Brain microvascular endothelial cell (primary cell): ENCODE measurements around the gene ADK.
"Not testable (repeated sequence)": the region's sequence is repeated elsewhere in the genome, so short reads cannot be mapped to it uniquely, and the experiment has no call there.

Experiments
- DNase-seq: peaks from one replicate; pipeline ENCODE4 v3.0.0-alpha.2; 2020
- H3K27ac ChIP-seq: fragments of 250-450 bp; sonication (Bioruptor Pico); 2 replicates; pipeline ENCODE4 v1.5.1; 2020; ENCODE audit warnings: mild to moderate bottlenecking, moderate library complexity
- H3K27me3 ChIP-seq: fragments of 250-450 bp; sonication (Bioruptor Pico); replicated peaks from 2 replicates; pipeline ENCODE4 v1.5.1; 2020; ENCODE audit warnings: mild to moderate bottlenecking
- H3K36me3 ChIP-seq: fragments of 250-450 bp; sonication (Bioruptor Pico); replicated peaks from 2 replicates; pipeline ENCODE4 v1.5.1; 2020; ENCODE audit warnings: mild to moderate bottlenecking
- H3K4me3 ChIP-seq: 2 replicates; pipeline ENCODE4 v1.5.1; 2011; ENCODE audit warnings: low read depth, mild to moderate bottlenecking, control low read depth, low read length, moderate library complexity
- in situ Hi-C: cut with HindIII; loops from 2 replicates; pipeline ENCODE4 v1.10.0; 2017; ENCODE audit warnings: low sequenced_read_pairs, low pct_ligation_motif_present
- TF ChIP-seq, protein P1 (sequence below): IDR thresholded peaks from 2 replicates; pipeline ENCODE4 v1.5.1; 2011; ENCODE audit warnings: low read depth, mild to moderate bottlenecking, moderate library complexity, low read length, control low read depth, inconsistent platforms; ENCODE audit errors: missing control alignments

Gene ADK

DNA sequence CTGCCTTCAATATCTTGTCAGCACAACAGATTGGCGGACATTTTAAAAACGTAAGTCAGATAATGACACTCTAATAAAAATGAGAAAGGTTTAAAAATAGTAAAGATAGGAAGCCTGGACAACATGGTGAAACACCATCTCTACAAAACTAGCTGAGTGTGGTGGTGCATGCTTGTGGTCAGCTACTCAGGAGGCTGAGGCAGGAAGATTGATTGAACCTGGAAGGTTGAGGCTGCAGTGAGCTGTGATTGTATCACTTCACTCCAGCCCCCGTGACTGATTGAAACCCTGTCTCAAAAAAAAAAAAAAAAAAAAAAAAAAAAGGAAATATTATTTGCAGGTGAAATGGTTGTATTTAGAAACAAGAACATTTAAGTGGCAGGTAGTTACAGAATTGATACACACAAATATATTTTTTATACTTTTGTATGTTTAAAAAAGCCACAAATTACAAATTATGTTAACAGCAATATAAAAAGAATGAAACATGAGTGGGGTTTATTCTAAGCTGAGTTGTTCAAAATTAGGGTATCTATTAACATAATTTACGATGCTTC lies 141.9 kb downstream of the ADK start:
- H3K27ac ChIP-seq = peak overlapping the region; percentile 66
- no peaks in the 10 kb centered on the region for H3K27me3 ChIP-seq
- no peaks in the 10 kb centered on the region for H3K36me3 ChIP-seq
- H3K4me3 ChIP-seq = no peak overlapping the region
- TF ChIP-seq, protein P1, sequence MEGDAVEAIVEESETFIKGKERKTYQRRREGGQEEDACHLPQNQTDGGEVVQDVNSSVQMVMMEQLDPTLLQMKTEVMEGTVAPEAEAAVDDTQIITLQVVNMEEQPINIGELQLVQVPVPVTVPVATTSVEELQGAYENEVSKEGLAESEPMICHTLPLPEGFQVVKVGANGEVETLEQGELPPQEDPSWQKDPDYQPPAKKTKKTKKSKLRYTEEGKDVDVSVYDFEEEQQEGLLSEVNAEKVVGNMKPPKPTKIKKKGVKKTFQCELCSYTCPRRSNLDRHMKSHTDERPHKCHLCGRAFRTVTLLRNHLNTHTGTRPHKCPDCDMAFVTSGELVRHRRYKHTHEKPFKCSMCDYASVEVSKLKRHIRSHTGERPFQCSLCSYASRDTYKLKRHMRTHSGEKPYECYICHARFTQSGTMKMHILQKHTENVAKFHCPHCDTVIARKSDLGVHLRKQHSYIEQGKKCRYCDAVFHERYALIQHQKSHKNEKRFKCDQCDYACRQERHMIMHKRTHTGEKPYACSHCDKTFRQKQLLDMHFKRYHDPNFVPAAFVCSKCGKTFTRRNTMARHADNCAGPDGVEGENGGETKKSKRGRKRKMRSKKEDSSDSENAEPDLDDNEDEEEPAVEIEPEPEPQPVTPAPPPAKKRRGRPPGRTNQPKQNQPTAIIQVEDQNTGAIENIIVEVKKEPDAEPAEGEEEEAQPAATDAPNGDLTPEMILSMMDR = no peak
- peak; percentile 40 for DNase-seq
- in situ Hi-C loops = no loop called here

DNA sequence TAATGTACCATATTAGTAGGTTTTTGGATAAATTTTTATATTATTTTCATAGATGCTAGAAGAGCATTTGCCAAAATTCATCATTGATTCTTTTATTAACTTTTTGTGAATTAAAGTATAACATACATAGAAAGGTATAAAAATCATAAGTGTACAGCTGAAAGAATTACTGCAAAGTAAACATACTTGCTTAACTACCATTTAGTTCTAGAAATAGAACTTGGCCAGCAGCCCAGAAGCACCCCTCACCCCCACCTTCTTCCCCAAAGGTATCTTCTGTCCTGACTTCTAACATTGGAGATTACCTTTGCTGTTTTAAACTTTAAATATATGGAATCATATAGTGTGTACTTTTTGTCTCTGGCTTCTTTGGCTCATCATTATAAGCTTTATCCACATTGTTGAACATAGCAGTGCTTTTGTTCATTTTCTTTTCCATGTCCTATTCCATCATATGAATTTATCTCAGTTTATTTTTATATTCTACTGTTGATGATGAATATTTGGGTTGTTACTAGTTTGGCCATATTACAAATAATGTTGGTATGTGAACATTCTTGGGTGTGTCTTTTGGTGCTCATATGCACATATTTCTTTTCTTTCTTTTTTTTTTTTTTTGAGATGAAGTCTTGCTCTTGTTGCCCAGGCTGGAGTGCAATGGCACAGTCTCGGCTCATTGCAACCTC lies 142.8 kb downstream of the ADK start:
- H3K27ac ChIP-seq = peak overlapping the region; percentile 66
- H3K27me3 ChIP-seq = no peaks in the 10 kb centered on the region
- TF ChIP-seq, protein P1 = no peak
- DNase-seq = peak; percentile 39
- no peaks in the 10 kb centered on the region for H3K36me3 ChIP-seq
- in situ Hi-C loops = no loop called here
- H3K4me3 ChIP-seq = no peak overlapping the region

DNA sequence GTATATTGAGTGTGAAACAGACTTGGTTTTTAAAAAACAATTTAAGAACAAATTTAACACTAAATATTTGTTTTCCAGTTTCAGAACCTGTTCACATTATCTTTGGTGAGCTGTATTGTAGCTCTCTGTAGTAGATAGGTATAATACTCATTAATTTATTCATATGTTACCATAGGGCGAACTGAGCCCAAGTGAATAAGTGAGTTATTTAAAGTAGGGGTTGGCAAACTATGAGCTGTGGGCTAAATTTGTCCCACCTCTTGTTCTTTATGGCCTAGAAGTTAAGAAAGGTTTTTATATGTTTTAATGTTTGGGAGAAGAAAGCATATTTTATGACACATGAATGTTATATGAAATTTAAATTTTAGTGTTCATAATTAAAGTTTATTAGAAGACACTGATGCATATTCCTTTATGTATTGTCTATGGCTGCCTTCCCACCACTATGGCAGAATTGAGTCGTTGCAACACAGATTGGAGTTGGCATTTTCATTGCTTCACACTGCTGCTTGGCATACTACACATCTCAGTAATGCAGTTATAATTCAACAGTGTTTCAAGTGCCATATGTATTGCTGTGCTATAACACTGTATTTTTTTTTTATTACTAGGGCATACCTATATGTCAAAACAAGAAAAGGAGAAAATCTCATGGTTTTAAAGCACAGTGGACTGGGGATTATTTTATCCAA lies 146.5 kb downstream of the ADK start:
- TF ChIP-seq, protein P1 = no peak
- no peaks in the 10 kb centered on the region for H3K27me3 ChIP-seq
- in situ Hi-C loops = no loop called here
- H3K4me3 ChIP-seq = no peak overlapping the region
- DNase-seq = no peak
- H3K27ac ChIP-seq = no peak overlapping the region
- no peaks in the 10 kb centered on the region for H3K36me3 ChIP-seq

DNA sequence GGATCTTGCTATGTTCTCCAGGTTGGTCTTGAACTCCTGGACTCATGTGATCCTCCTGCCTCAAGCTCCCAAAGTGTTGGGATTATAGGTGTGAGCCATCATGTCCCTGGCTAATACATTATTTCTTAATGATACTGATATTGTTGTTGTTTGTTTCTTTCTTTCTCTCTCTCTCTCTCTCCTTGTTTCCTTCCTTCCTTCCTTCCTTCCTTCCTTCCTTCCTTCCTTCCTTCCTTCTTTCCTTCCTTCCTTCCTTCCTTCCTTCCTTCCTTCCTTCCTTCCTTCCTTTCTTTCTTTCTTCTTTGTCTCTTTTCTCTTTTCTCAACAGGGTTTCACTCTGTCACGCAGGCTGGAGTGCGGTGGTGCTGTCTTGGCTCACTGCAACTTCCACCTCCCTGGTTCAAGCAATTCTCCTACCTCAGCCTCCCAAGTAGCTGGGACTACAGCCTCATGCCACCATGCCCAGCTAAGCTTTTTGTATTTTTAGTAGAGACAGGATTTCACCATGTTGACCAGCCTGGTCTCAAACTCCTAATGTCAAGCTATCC lies 149.1 kb downstream of the ADK start:
- H3K27me3 ChIP-seq, H3K4me3 ChIP-seq, H3K27ac ChIP-seq, H3K36me3 ChIP-seq, in situ Hi-C loops, DNase-seq: not testable (repeated sequence)

DNA sequence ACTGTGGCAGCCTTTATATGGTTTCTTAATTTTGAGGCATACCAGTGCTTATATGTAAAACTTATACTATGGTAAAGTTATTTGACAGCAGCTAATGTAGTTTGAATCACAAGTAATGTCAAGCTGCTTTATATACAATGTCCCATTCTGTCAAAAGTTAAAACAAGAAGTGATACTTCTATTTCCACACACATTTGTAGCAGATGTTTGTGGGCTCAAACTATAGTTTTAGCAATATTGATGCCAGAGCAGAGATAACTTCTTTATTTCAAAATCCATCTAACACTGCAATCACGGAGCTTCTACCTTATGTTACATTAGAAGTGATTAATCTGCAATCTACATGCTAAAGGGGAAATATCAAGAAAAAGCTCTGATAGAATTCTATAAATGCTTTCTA lies 149.6 kb downstream of the ADK start:
- Histone ChIP-seq H3K4me3 (no peak overlapping the region), H3K36me3 (no peaks in the 10 kb centered on the region), H3K27me3 (no peaks in the 10 kb centered on the region), H3K27ac (no peak overlapping the region)
- in situ Hi-C loops = no loop called here
- TF ChIP-seq, protein P1 = no peak
- no peak for DNase-seq

DNA sequence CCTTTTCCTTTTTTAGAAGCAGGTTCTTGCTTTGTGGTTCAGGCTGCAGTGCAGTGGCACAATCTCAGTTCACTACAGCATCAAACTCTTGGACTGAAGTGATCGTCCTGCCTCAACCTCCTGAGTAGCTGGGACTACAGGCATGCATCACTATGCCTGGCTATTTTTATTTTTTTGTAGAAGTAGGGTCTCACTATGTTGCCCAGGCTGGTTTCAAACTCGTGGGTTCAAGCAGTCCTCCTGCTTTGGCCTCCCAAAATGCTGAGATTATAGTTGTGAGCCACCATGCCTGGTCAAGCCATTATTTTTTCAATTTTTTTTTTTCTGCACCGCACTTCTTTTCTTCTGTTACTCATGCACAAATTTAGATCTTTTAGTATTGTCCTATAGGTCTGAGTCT lies 154.7 kb downstream of the ADK start:
- in situ Hi-C loops = no loop called here
- H3K36me3 ChIP-seq = no peaks in the 10 kb centered on the region
- H3K4me3 ChIP-seq = no peak overlapping the region
- H3K27me3 ChIP-seq = no peaks in the 10 kb centered on the region
- TF ChIP-seq, protein P1 = no peak
- DNase-seq = no peak
- H3K27ac ChIP-seq = no peak overlapping the region
